ENCODE measurements around the gene DAG1.

GRCh38 chr3:49422379-49423248 is 47.5 kb upstream of the DAG1 start, which contains the start of gene AMT:
- TF ChIP-seq YY1 (IDR thresholded peaks at IDR 0.05; ENCODE audit: insufficient read depth, insufficient read length) (peak; percentile 4), ZNF274 (IDR thresholded peaks at IDR 0.05; ENCODE audit: low read depth, low read length) (no peak)

All from NT2/D1 (cell line).